ENCODE measurements around the gene ACSM3.
"Not testable (repeated sequence)": the region's sequence is repeated elsewhere in the genome, so short reads cannot be mapped to it uniquely, and the experiment has no call there.

ACSM3 gene

DNA sequence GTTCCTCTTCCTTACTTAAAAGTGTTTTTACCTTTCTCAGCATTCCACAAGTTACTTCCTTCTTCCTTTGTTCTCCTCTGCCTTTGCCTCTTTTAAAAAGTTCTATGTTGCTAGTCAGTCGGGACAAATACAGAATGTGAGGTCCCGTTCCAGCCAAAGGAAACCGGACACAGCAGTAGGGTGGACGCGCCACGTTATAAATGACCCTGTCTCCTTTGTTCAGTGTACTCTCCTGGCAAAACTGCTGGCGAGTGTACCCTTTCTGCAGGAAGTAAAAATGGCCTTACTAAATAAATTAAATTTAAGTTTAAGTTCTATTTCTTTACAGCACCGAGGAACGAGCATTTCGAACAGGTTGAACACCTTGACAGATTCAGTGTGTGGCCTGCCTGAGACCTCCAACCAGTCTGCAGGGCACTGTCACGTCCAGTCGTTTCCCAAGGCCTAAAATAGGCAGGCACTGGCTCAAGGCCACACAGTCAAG is 41.9 kb downstream of the ACSM3 start:
- DNase-seq (ENCODE audit: low read depth in 2 of 3, low spot score in 2 of 3), result not testable (repeated sequence)

DNA sequence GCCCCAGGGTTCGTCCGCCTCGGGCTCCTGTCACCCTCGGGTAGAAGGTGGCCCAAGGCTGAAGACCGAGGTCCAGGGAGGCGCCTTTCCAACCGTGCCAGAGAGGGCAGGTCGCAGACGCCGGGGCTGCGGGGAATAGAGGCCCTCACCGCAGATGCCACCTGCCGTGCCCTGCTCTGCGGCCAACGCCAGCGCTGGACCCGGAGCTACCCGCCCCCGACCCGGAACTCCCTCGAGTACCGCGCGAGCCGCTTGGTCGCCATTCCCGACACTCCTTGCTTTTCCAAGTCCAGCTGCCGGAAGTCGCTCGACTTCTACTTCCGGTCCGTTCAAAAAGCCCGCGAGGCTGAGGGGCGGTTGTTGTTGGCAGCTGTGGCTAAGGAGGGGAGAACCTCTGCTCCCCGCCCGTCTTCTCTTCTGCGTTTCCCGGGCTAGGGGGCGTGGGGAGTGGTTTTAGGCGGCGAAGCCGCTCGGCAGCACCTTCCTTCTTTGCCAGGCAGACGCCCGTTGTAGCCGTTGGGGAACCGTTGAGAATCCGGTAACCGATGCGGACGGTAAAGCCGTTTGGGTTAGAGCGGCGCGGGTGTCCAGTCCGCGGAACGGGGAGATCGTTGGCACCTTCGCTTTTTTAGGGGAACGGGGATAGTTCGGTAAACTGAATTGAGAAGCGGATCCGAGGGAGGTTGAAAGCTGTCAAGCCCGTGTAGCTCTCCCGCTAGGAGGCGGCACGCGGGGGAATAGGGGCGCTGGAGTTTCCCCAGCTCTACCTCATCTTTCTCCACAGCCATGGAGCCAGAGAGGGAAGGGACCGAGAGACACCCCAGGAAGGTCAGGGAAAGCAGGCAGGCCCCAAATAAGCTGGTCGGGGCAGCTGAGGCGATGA is 42.6 kb downstream of the ACSM3 start, which contains the start of the genes ERI2 and REXO5:
TSS of gene ERI2 (minus strand) at position 305 of the 883 bp plus-strand sequence. CDS start at position 263, 42 bp downstream.
TSS of gene REXO5 (plus strand) at position 360 of the 883 bp plus-strand sequence. CDS start at position 787, 427 bp downstream.
- DNase-seq (ENCODE audit: low read depth in 2 of 3, low spot score in 2 of 3), result peak; percentile 57 to 66 (median 61)

DNA sequence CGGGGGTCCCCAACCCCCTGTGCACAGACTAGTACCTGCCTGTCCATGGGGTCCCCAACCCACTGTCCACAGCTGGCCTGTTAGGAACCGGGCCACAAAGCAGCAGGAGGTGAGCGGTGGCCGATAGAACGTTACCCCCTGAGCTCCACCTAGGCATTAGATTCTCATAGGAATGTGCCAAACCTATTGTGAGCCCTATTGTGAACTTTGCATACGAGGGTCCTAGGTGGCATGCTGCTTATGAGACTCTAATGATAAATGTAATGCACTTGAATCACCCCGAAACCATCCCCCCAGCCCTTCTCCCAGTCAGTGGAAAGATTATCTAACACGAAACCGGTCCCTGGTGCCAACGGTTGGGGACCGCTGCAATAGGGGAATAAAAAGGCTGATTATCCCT is 44.0 kb downstream of the ACSM3 start:
- DNase-seq (ENCODE audit: low read depth in 2 of 3, low spot score in 2 of 3), result no peak

DNA sequence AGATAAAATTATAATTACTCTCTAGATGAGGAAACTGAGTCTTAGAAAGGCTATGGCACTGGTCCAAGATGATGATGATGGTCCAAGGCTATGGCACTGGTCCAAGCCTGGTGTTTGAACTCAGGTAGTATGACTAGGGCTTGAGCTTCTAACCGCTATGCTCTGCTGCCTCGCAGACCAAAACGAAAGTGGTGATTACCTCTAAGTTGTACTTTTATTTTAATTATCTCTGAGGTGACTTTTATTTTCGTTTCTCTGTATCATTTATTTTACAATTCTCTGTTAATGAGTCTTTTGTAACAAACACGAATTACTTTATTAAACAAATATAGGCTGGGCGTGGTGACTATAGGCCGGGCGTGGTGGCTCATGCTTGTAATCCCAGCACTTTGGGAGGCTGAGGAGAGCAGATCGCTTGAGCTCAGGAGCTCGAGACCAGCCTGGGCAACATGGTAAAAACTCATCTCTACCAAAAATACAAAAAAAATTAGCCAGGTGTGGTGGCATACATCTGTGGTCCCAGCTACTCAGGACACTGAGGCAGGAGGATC is 48.1 kb downstream of the ACSM3 start:
- DNase-seq (ENCODE audit: low read depth in 2 of 3, low spot score in 2 of 3), result no peak

DNA sequence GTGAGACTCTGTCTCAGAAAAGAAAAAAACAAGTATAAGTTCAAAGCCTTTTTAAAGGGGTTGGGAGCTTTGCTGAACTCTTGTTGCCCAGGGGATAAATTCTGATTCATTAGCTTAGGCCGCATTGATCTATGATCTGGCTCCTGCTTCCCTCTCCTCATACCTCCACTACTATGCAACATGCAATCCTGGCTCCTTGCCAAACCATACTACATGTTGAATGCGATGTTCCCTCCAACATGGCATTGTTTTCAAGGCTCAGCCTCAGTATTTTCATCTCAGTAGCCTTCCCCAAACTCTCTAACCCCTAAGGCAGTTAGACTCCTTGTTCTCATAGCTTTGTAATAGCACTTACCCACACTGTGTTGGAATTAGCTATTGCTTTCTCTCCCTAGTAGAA is 48.7 kb downstream of the ACSM3 start:
- DNase-seq (ENCODE audit: low read depth in 2 of 3, low spot score in 2 of 3), result no peak

DNA sequence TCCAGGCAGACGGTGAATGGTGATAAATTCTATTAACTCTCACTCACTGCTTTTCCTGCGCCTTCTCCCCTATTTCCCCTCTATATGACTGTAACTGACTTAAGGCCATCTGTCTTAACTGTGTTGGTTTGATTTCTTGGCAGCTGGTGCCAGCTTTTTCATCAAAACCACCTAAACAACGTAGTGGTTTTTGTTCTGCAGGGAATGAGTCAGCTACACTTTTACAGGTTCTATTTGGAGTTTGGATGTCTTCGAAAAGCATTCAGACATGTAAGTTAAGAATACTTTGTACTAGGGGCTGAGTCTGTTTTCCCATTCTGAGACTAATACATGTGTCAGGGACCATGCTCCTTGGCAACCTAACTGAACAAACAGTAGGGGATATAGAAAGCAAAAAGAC is 51.0 kb downstream of the ACSM3 start:
- no peak for DNase-seq (ENCODE audit: low read depth in 2 of 3, low spot score in 2 of 3)

DNA sequence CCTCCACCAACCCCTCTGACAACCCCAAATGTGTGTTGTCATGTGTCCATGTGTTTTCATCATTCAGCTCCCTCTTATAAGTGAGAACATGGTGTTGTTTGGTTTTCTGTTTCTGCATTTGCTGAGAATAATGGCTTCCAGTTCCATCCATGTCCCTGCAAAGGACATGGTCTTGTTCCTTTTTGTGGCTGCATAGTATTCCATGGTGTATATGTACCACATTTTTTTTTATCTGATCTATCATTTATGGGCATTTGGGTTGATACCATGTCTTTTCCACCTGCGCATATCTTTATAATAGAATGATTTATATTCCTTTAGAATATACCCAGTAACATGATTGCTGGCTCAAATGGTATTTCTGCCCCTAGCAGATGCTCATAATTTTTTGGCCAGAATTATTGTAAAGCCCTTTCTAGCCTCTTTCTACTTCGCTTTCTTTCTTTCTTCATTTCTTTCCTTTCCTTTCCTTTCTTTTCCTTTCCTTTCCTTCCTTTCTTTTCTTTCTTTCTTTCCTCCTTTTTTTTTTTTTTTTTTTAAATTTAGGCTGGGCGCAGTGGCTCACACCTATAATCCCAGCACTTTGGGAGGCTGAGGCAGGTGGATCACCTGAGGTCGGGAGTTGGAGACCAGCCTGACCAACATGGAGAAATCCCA is 55.2 kb downstream of the ACSM3 start:
- no peak for DNase-seq (ENCODE audit: low read depth in 2 of 3, low spot score in 2 of 3)

DNA sequence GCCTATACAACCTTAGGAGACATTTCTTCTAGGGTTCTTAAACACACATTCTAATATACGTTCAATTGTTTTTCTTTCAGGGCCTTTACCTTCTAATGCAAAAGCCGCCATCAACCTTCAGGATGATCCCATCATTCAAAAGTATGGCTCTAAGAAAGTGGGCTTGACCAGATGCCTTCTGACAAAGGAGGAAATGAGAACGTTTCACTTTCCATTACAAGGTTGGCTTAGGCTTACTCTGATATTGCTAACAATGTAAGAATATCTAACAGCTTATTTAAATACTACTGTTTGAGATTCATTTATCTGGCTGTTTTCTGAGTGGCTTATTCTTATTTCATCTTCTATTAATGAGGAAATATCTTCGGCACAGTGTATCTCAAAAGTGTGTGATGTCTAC is 57.9 kb downstream of the ACSM3 start:
- no peak for DNase-seq (ENCODE audit: low read depth in 2 of 3, low spot score in 2 of 3)

DNA sequence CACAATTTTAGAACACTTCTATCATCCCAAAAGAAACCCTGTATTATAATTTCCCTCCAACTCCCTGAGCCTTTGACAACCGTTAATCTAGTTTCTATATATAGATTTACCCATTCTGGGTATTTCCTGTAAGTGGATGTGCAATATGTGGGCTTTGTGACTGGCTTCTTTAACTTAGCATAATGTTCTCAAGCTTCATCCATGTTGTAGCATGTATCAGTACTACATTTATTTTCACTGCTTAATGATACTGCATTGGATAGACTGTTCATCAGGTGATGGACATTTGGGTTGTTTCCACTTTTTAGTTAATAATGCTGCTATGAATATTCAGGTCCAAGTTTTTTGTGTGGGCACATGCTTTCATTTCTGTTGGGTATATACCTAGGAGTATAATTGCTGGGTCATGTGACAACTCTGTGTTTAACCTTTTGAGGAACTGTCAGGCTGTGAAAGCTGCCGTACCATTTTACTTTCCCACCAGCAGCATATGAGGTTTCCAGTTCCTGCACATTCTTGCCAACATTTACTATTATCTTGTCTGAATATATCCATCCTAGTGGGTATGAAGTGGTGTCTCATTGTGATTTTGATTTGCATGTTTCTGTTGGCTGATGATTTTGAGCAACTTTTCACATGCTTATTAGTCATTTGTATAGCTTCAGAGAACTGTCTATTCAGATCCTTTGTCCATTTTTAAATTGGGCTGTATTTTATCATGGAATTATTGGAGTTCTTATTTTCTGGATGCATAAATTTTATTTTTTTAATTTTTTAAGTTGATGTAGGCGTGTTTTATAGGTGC is 58.9 kb downstream of the ACSM3 start:
- DNase-seq (ENCODE audit: low read depth in 2 of 3, low spot score in 2 of 3), result no peak

DNA sequence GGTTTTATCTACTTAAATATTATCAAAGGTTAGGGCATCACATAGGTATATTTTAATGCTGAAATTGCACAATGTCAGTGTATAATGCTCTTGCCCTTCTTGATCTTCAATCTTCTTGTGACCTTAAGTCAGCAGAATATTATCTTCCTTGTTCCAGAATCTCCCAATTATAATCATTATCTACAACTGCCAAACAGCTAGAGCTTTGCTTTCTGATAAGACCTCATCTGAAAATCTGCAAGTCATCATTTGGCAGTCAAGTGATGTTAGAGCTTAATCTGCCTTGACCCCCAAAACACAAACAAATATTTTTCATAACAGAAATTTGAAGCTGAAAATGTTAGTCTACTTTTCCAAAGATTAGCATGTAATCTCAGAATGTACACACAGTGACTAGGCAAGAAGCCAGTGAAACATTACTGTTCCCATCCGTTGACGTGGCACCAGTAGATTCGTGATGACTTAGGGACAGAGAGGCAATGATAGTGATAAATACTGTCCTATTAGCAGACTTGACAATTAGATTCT is 62.3 kb downstream of the ACSM3 start:
- no peak for DNase-seq (ENCODE audit: low read depth in 2 of 3, low spot score in 2 of 3)

DNA sequence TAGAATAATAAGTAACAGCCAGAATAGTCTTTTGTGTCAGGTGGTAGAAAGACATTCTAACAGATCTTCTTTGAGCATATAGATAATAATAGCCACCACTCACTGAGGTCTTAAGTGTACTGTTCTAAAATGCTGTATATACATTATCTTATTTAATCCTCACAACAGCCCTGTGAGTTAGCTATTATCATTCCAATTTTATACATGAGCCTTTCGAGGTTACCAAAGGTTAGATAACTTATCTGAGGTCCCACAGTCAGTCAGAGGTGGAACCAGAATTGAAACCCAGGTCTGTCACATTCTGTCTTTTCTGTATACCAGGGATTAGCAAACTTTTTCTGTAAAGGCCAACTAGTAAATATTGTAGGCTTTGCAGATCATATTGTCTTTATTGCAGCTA is 65.7 kb downstream of the ACSM3 start:
- DNase-seq (ENCODE audit: low read depth in 2 of 3, low spot score in 2 of 3), result no peak

DNA sequence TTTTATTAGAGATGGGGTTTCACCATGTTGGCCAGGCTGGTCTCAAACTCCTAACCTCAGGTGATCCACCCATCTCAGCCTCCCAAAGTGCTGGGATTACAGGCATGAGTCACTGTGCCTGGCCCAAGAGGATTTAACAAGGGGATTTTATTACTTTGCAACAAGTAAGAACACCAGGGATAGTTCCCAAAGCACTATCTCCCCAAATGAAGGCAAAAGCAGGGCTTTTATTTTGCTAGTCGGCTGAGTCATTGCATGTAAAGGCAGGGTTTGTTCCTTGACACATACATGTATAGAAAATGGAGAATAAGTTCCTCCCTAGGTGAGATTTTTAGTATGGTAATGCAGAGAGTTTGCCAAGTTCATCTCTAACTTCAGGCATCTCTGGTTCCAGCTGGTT is 66.6 kb downstream of the ACSM3 start:
- no peak for DNase-seq (ENCODE audit: low read depth in 2 of 3, low spot score in 2 of 3)

DNA sequence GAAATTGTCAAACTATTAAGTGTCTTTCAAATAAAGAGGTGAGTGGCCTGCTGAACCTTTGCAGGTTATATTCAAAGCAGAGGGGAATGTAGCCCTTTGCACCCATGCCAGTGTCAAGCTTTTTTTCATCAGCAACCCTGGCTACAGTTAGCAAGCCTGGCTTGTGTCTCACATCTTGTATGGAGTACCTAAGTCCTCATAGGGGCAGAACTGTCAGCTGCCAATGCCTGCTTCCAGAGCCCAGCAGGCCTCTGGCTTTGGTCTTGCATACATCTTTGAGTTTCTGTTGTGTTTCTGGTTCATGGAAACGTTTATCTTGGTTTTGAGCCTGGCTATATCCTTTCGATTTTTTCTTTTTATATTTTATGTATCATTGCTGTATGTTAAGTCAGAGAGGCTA is 69.3 kb downstream of the ACSM3 start:
- DNase-seq (ENCODE audit: low read depth in 2 of 3, low spot score in 2 of 3), result no peak

DNA sequence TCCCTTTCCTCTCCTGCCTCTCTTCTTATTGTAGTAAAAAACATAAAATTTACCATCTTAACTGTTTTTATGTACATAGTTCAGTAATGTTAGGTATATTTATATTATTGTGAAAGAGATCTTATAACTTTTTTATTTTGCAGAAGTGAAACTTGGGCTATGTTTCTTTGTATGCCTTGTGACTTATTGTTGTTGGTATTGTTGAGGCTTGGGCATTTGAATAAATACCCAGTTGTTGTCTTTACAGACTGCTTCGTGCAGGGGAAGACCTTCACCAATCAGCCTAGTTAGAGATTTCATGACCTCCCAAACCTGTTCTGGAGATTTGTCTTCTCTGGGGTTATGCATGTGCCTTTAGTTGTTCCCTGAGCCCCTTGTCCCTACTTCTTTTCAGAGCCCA is 74.4 kb downstream of the ACSM3 start:
- no peak for DNase-seq (ENCODE audit: low read depth in 2 of 3, low spot score in 2 of 3)

DNA sequence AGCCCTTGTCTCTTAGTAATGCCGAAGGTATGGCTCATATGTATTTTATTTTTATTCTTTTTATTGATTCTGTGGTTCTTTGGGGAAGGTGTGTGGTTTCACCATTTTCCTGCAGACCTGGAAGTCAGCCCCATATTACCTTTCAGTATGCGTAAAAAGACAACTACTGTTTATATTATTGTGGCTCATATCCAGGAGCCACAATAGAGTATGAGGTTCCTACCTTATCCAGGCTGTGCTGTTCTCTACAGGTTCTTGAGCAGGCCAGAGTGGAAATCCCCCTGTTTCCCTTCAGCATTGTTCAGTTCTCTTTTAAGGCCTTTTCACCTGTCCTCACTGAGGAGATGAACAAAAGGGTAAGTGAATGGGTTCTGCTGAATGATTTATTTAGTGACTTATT is 75.7 kb downstream of the ACSM3 start:
- DNase-seq (ENCODE audit: low read depth in 2 of 3, low spot score in 2 of 3), result no peak

DNA sequence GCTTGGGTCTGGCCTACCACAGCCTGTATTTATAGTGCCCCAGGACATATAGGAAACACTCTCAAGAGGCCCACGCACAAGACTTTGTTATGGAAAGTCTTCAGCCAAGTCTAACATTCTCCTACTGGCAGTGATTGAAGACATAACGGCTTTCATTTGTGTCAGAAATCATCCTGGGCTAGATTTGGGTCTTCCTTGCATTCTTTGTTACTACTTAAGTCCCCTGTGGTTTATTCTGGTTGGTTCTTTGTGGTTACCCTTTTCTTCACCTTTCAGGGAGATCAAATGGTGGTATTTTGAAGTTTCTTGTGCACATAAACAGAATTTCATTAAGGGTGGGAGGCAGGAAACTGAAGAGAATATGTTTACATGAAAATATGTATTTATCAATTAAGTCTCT is 80.2 kb downstream of the ACSM3 start:
- DNase-seq (ENCODE audit: low read depth in 2 of 3, low spot score in 2 of 3), result no peak

DNA sequence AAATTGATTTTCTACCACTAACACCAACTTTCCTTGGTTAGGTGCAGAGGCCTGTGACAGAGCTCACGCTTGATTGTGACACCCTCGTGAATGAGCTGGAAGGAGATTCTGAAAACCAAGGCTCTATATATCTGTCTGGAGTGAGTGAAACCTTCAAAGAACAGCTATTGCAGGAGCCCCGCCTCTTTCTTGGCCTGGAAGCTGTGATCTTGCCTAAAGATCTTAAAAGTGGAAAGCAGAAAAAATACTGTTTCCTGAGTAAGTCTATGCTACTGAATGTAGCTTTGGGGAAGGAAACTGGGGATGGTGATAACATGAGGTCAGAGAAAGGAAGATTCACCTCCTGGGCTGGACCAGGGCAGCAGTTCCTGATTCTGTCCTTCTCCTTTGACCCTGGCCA is 80.8 kb downstream of the ACSM3 start:
- DNase-seq (ENCODE audit: low read depth in 2 of 3, low spot score in 2 of 3), result no peak

DNA sequence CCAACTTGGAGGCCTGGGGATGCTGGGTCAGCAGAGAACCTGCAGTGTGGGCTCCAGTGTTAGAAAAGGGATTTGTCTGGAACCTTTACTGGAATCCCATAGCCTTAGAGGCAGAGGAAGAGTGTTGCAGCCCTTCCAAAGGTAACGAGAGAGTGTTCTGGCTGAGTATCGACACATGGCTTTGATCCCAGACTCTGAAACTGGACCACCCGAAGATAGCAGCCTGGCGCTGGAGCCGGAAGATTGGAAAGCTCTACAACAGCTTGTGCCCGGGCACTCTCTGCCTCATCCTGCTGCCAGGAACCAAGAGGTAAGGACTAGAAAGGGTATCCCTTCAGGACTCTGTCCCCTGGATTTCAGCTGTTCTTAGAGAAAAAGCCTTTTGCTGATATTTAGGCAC is 82.2 kb downstream of the ACSM3 start:
- DNase-seq (ENCODE audit: low read depth in 2 of 3, low spot score in 2 of 3), result no peak

DNA sequence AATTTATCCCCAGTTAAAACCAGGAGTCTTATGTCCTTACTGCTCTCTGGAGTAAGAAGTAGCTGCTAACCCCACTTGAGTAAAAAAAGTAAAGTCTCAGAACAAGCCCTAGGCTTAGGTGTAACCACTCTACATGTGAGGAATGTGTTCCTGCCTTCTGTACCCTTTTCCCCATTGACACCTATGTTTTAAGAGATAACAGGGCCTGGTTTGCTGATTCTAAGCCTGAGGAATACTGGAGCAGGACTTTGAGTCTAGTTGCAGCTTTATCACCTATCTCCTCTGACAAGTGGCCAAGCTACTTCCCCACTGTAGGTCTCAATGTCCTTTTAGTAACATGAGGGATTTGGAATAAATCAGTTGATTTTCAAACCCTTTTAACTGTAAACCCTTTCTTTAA is 82.7 kb downstream of the ACSM3 start:
- no peak for DNase-seq (ENCODE audit: low read depth in 2 of 3, low spot score in 2 of 3)
